Measurements from ENCODE around the gene PHAF1. TPM values are rescaled to one million over a fixed set of nuclear protein-coding genes. Genes with fewer than 3 reads are reported as not detected.

PHAF1 gene
- polyA plus RNA-seq, 1 donor from 2014 or later = 9.8 TPM

GRCh38 chr16:67164599-67165061 lies 54.9 kb downstream of the PHAF1 start, which contains the start of gene HSF4:
Gene HSF4, plus strand, starts transcription at chr16:67164745. Its CDS starts 67 bp downstream, at chr16:67164812.
- H3K27me3 ChIP-seq (ENCODE audit: insufficient read depth, low read depth, low read length) = peaks cover 100% of the 10 kb centered on the region
- H3F3A ChIP-seq (ENCODE audit: insufficient read depth, low read length, poor library complexity, severe bottlenecking) = no peaks in the 10 kb centered on the region
- TF ChIP-seq EP300 (conservative IDR thresholded peaks at IDR 0.05; ENCODE audit: poor library complexity, severe bottlenecking) (no peak), CTCF (IDR thresholded peaks at IDR 0.05; ENCODE audit: poor library complexity, severe bottlenecking) (no peak), TAF1 (IDR thresholded peaks at IDR 0.05; ENCODE audit: low read depth) (no peak), MXI1 (conservative IDR thresholded peaks at IDR 0.05; ENCODE audit: poor library complexity, severe bottlenecking) (no peak), POLR2AphosphoS5 (IDR thresholded peaks at IDR 0.05) (no peak), RAD21 (conservative IDR thresholded peaks at IDR 0.05) (no peak), SMC3 (conservative IDR thresholded peaks at IDR 0.05; ENCODE audit: poor library complexity) (no peak), EZH2 (IDR thresholded peaks at IDR 0.05; ENCODE audit: borderline replicate concordance, insufficient read depth, low read length, poor library complexity, severe bottlenecking) (no peak)
- TF ChIP-seq, protein P1, sequence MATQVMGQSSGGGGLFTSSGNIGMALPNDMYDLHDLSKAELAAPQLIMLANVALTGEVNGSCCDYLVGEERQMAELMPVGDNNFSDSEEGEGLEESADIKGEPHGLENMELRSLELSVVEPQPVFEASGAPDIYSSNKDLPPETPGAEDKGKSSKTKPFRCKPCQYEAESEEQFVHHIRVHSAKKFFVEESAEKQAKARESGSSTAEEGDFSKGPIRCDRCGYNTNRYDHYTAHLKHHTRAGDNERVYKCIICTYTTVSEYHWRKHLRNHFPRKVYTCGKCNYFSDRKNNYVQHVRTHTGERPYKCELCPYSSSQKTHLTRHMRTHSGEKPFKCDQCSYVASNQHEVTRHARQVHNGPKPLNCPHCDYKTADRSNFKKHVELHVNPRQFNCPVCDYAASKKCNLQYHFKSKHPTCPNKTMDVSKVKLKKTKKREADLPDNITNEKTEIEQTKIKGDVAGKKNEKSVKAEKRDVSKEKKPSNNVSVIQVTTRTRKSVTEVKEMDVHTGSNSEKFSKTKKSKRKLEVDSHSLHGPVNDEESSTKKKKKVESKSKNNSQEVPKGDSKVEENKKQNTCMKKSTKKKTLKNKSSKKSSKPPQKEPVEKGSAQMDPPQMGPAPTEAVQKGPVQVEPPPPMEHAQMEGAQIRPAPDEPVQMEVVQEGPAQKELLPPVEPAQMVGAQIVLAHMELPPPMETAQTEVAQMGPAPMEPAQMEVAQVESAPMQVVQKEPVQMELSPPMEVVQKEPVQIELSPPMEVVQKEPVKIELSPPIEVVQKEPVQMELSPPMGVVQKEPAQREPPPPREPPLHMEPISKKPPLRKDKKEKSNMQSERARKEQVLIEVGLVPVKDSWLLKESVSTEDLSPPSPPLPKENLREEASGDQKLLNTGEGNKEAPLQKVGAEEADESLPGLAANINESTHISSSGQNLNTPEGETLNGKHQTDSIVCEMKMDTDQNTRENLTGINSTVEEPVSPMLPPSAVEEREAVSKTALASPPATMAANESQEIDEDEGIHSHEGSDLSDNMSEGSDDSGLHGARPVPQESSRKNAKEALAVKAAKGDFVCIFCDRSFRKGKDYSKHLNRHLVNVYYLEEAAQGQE (IDR thresholded peaks at IDR 0.05; ENCODE audit: borderline replicate concordance) = no peak
- peak within 1 kb of the TSS; percentile 81 for H3K9ac ChIP-seq (ENCODE audit: low read length)
- H4K20me1 ChIP-seq (ENCODE audit: insufficient read depth) = no peaks in the 10 kb centered on the region
- no peaks in the 10 kb centered on the region for H3K9me2 ChIP-seq (ENCODE audit: insufficient read depth, low read length)
- H3K79me2 ChIP-seq (replicated peaks; ENCODE audit: insufficient read depth, low read length) = no peaks in the 10 kb centered on the region
- peak within 1 kb of the TSS; percentile 88 for H3K4me3 ChIP-seq (ENCODE audit: low read length)
- no peaks in the 10 kb centered on the region for H3K9me3 ChIP-seq (ENCODE audit: low read length)
- H3K36me3 ChIP-seq (ENCODE audit: insufficient read depth, low read length) = no peaks in the 10 kb centered on the region
- H2AFZ ChIP-seq (ENCODE audit: low read depth, low read length) = peak within 1 kb of the TSS; percentile 69
- H3K4me2 ChIP-seq (ENCODE audit: low read length) = peak within 1 kb of the TSS; percentile 48
- no peak within 1 kb of the TSS for H3K27ac ChIP-seq (ENCODE audit: low read length)

GRCh38 chr16:67165121-67166078 lies 55.7 kb downstream of the PHAF1 start:
- Histone ChIP-seq H3K9ac (ENCODE audit: low read length) (no peak overlapping the region), H3F3A (ENCODE audit: insufficient read depth, low read length, poor library complexity, severe bottlenecking) (no peaks in the 10 kb centered on the region), H3K9me2 (ENCODE audit: insufficient read depth, low read length) (no peaks in the 10 kb centered on the region), H3K79me2 (replicated peaks; ENCODE audit: insufficient read depth, low read length) (no peaks in the 10 kb centered on the region), H3K9me3 (ENCODE audit: low read length) (no peaks in the 10 kb centered on the region), H3K4me3 (ENCODE audit: low read length) (peak overlapping the region; percentile 88), H4K20me1 (ENCODE audit: insufficient read depth) (no peaks in the 10 kb centered on the region), H3K4me2 (ENCODE audit: low read length) (no peak overlapping the region), H2AFZ (ENCODE audit: low read depth, low read length) (no peak overlapping the region), H3K36me3 (ENCODE audit: insufficient read depth, low read length) (no peaks in the 10 kb centered on the region), H3K27ac (ENCODE audit: low read length) (no peak overlapping the region), H3K27me3 (ENCODE audit: insufficient read depth, low read depth, low read length) (peaks cover 99% of the 10 kb centered on the region)
- TF ChIP-seq, protein P1 (IDR thresholded peaks at IDR 0.05; ENCODE audit: borderline replicate concordance) = no peak
- TF ChIP-seq SMC3 (conservative IDR thresholded peaks at IDR 0.05; ENCODE audit: poor library complexity) (no peak), TAF1 (IDR thresholded peaks at IDR 0.05; ENCODE audit: low read depth) (no peak), CTCF (IDR thresholded peaks at IDR 0.05; ENCODE audit: poor library complexity, severe bottlenecking) (no peak), EP300 (conservative IDR thresholded peaks at IDR 0.05; ENCODE audit: poor library complexity, severe bottlenecking) (no peak), EZH2 (IDR thresholded peaks at IDR 0.05; ENCODE audit: borderline replicate concordance, insufficient read depth, low read length, poor library complexity, severe bottlenecking) (peak; percentile 97)

Data from neural cell (in vitro differentiated cells).